Activated CD8-positive, alpha-beta T cell treated with anti-CD3 and anti-CD28 coated beads for 36 hours (primary cell): ENCODE data around the gene NEO1. TPM values are rescaled to one million over a fixed set of nuclear protein-coding genes. Genes with fewer than 3 reads are reported as not detected.

Source experiments
- ATAC-seq: fragments of 200-7000 bp; cut with Tn5 transposase; one replicate; pipeline ENCODE4 v1.10.0; 2021; ENCODE audit warnings: mild to moderate bottlenecking, moderate library complexity
- CTCF ChIA-PET: fragments of 350-600 bp; sonication (Branson Sonifier 250); formaldehyde crosslinking; loops from one replicate; lab custom pipeline; 2021; ENCODE audit warnings: antibody characterized with exemption; lab: Charles Lee
- POLR2A ChIA-PET: fragments of 350-600 bp; sonication (Branson Sonifier 250); formaldehyde crosslinking; loops from one replicate; lab custom pipeline; 2021; ENCODE audit warnings: antibody characterized with exemption; lab: Charles Lee
- DNase-seq: peaks from one replicate; pipeline ENCODE4 v3.0.0-alpha.2; 2020
- H3K27ac Mint-ChIP-seq: one replicate; pipeline ENCODE4 v1.8.0; 2021; ENCODE audit warnings: mild to moderate bottlenecking, mixed read lengths
- H3K27me3 Mint-ChIP-seq: one replicate; pipeline ENCODE4 v1.8.0; 2021; ENCODE audit warnings: mixed read lengths
- H3K36me3 Mint-ChIP-seq: one replicate; pipeline ENCODE4 v1.8.0; 2021; ENCODE audit warnings: low read depth, mixed read lengths
- H3K4me1 Mint-ChIP-seq: one replicate; pipeline ENCODE4 v1.8.0; 2021; ENCODE audit warnings: low read depth, mixed read lengths
- H3K4me3 Mint-ChIP-seq: one replicate; pipeline ENCODE4 v1.8.0; 2021; ENCODE audit warnings: mild to moderate bottlenecking, moderate library complexity, mixed read lengths
- H3K9me3 Mint-ChIP-seq: one replicate; pipeline ENCODE4 v1.8.0; 2021; ENCODE audit warnings: mixed read lengths
- intact Hi-C: fragments of 100-400 bp; cut with micrococcal nuclease; formaldehyde crosslinking; loops from one replicate; pipeline ENCODE4 v1.10.0; 2022
- total RNA-seq, 2 experiments: library from RNA; stranded (reverse); gene quantifications; one replicate each; pipeline ENCODE4 v1.2.3, GENCODE V29; 2021
- TF ChIP-seq, protein P1 (sequence below): fragments of 200-600 bp; IDR thresholded peaks from one replicate; pipeline ENCODE4 v1.8.0; 2022; ENCODE audit warnings: antibody characterized with exemption, mild to moderate bottlenecking

Gene NEO1
- total RNA-seq, 2 experiments from 2014 or later = 2.8 to 3.1 TPM

- Mint-ChIP-seq H3K36me3 (peaks cover 9% of the 10 kb centered on the region), H3K27me3 (peaks cover 3% of the 10 kb centered on the region), H3K27ac (no peak overlapping the region), H3K4me3 (no peak overlapping the region), H3K9me3 (peaks cover 23% of the 10 kb centered on the region), H3K4me1 (no peaks in the 10 kb centered on the region)
- ChIA-PET POLR2A (no interaction called here), CTCF (no interaction called here)
- TF ChIP-seq, protein P1, sequence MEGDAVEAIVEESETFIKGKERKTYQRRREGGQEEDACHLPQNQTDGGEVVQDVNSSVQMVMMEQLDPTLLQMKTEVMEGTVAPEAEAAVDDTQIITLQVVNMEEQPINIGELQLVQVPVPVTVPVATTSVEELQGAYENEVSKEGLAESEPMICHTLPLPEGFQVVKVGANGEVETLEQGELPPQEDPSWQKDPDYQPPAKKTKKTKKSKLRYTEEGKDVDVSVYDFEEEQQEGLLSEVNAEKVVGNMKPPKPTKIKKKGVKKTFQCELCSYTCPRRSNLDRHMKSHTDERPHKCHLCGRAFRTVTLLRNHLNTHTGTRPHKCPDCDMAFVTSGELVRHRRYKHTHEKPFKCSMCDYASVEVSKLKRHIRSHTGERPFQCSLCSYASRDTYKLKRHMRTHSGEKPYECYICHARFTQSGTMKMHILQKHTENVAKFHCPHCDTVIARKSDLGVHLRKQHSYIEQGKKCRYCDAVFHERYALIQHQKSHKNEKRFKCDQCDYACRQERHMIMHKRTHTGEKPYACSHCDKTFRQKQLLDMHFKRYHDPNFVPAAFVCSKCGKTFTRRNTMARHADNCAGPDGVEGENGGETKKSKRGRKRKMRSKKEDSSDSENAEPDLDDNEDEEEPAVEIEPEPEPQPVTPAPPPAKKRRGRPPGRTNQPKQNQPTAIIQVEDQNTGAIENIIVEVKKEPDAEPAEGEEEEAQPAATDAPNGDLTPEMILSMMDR = no peak
- ATAC-seq (no peak), DNase-seq (no peak)
- intact Hi-C loops = no loop called here
Observed at GRCh38 chr15:73183071-73183470, 130.8 kb downstream of the NEO1 start.

DNA sequence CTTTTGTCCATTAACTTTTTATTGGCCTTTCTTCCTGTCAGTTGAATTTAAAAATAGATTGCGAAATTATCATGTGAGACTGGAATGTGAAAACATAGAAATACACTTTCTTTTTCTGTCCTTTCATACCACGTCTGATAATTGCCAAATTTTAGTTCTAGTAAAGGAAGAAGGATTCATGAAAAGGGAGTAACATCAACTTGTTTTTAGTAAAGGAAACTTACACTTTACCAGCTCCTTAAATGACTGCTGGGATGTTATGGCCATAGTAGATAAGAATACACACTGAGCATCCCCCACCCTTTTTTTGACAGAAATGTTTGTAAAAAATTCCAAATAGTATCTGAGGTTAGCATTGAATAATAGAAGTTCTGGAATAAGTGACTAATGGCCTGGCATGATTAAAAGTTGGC, 137.9 kb downstream of the NEO1 start:
- peaks cover 5% of the 10 kb centered on the region for H3K9me3 Mint-ChIP-seq
- TF ChIP-seq, protein P1 = no peak
- POLR2A ChIA-PET = no interaction called here
- H3K4me3 Mint-ChIP-seq = no peak overlapping the region
- no peak for DNase-seq
- no peak overlapping the region for H3K27ac Mint-ChIP-seq
- CTCF ChIA-PET = no interaction called here
- no peaks in the 10 kb centered on the region for H3K36me3 Mint-ChIP-seq
- no peak for ATAC-seq
- H3K4me1 Mint-ChIP-seq = peaks cover 3% of the 10 kb centered on the region
- intact Hi-C loops = no loop called here
- peaks cover 4% of the 10 kb centered on the region for H3K27me3 Mint-ChIP-seq

- TF ChIP-seq, protein P1 = no peak
- CTCF ChIA-PET = no interaction called here
- POLR2A ChIA-PET = interaction anchor here (0.6 kb wide), 1 partner anchor 380 kb away, joined by 4 read pairs; no protein-coding TSS in a partner anchor
- DNase-seq (no peak), ATAC-seq (no peak)
- Mint-ChIP-seq H3K4me3 (no peak overlapping the region), H3K4me1 (peaks cover 7% of the 10 kb centered on the region), H3K27me3 (peaks cover 6% of the 10 kb centered on the region), H3K9me3 (no peaks in the 10 kb centered on the region), H3K27ac (no peak overlapping the region), H3K36me3 (no peaks in the 10 kb centered on the region)
- intact Hi-C loops = no loop called here
Observed at GRCh38 chr15:73195166-73195565, 142.9 kb downstream of the NEO1 start.

DNA sequence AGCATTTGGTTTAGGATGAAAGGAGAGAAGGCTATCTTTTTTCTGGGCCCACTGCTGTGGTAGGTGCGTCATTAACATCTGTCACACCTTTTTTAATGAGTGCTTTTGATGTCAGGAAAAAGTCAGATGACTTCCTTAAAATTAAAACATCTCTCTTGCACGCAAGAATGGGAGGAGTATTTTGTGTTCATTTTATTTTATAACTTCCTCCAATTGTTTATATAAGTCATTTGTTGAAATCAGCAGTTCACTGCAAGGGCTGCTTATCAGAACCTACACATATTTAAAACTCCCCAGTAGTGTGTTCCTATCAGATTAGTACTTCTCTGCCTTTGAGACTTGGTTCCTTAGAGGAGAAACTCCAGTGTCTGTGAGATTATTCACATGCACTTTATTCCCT, 143.8 kb downstream of the NEO1 start:
- CTCF ChIA-PET = no interaction called here

DNA sequence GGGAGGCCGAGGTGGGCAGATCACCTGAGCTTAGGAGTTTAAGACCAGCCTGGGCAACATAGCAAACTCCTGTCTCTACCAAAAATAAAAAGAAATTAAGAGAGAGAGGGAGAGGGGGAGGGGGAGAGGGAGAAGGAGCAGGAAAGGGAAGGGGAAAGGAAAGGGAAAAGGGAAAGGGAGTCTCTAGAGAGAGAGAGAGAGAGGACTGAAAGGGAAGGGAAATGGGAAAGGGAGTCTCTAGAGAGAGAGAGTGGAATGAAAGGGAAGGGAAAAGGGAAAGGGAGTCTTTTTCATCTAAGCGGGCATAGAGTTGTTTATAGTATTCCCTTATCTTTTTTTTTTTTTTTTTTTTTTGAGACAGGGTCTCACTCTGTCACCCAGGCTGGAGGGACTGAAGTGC, 148.1 kb downstream of the NEO1 start:
- intact Hi-C loops = no loop called here
- TF ChIP-seq, protein P1 = no peak
- no peak overlapping the region for H3K27ac Mint-ChIP-seq
- H3K4me1 Mint-ChIP-seq = peaks cover 4% of the 10 kb centered on the region
- ChIA-PET POLR2A (no interaction called here), CTCF (no interaction called here)
- no peak for DNase-seq
- H3K9me3 Mint-ChIP-seq = peaks cover 6% of the 10 kb centered on the region
- H3K4me3 Mint-ChIP-seq = no peak overlapping the region
- H3K27me3 Mint-ChIP-seq = peaks cover 7% of the 10 kb centered on the region
- no peak for ATAC-seq
- H3K36me3 Mint-ChIP-seq = peaks cover 6% of the 10 kb centered on the region

More for the DNA sequence above, 143.8 kb downstream of the NEO1 start:
- intact Hi-C loops = no loop called here
- no peaks in the 10 kb centered on the region for H3K9me3 Mint-ChIP-seq
- no peaks in the 10 kb centered on the region for H3K36me3 Mint-ChIP-seq
- H3K4me3 Mint-ChIP-seq = no peak overlapping the region
- no peak overlapping the region for H3K27ac Mint-ChIP-seq
- DNase-seq (no peak), ATAC-seq (no peak)
- H3K4me1 Mint-ChIP-seq = peaks cover 4% of the 10 kb centered on the region
- TF ChIP-seq, protein P1 = no peak
- POLR2A ChIA-PET = no interaction called here
- H3K27me3 Mint-ChIP-seq = peaks cover 5% of the 10 kb centered on the region
